ENCODE measurements around the gene RHEB.

The RHEB gene

DNA sequence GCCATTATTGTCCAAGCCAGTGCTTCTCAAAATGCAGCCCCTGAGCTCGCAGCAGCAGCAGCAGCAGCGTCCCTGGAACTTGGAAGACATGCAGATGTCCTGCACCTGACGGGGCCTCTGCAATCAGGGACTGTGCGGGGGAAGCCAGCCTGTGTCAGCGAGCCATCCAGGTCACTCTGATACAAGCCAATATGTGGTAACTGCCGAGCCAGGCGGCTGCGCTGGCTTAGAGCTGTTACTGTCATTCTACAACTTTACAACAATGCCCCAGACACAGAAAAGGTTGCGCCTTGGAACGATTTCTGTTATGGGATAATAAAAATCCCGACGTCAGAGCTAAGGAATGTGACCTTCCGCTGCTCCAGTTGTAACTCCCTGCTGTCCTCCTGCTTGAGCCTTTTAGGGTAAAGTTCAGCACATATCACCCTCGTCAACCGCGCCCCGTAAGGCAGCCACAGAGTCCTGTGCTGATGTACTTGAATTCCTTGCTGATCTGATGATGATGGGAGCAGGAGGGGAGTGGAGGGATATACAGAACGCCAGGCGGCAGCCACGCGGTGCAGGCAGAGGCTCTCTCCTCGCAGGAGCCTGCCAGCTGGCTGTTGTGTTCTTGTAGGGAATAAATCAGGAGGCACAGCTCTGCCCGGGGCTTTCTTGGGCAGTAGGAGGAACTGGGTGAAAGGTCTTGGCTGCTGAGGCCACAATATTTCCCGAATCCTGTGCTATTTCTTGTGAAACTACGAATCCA lies 59.8 kb downstream of the RHEB start:
- no peak for DNase-seq (ENCODE audit: low read depth)
- H3K4me3 ChIP-seq (ENCODE audit: low read depth, low read length), result no peak overlapping the region
- TF ChIP-seq MYC (IDR thresholded peaks at IDR 0.05; ENCODE audit: low read depth, low read length) (no peak), POLR2A (IDR thresholded peaks at IDR 0.05; ENCODE audit: extremely low read depth, insufficient read length) (no peak)
- TF ChIP-seq, protein P1, sequence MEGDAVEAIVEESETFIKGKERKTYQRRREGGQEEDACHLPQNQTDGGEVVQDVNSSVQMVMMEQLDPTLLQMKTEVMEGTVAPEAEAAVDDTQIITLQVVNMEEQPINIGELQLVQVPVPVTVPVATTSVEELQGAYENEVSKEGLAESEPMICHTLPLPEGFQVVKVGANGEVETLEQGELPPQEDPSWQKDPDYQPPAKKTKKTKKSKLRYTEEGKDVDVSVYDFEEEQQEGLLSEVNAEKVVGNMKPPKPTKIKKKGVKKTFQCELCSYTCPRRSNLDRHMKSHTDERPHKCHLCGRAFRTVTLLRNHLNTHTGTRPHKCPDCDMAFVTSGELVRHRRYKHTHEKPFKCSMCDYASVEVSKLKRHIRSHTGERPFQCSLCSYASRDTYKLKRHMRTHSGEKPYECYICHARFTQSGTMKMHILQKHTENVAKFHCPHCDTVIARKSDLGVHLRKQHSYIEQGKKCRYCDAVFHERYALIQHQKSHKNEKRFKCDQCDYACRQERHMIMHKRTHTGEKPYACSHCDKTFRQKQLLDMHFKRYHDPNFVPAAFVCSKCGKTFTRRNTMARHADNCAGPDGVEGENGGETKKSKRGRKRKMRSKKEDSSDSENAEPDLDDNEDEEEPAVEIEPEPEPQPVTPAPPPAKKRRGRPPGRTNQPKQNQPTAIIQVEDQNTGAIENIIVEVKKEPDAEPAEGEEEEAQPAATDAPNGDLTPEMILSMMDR (IDR thresholded peaks at IDR 0.05; ENCODE audit: low read depth, low read length), result no peak
- TF ChIP-seq, protein P2, sequence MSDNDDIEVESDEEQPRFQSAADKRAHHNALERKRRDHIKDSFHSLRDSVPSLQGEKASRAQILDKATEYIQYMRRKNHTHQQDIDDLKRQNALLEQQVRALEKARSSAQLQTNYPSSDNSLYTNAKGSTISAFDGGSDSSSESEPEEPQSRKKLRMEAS (IDR thresholded peaks at IDR 0.05; ENCODE audit: low read depth, low read length), result no peak

DNA sequence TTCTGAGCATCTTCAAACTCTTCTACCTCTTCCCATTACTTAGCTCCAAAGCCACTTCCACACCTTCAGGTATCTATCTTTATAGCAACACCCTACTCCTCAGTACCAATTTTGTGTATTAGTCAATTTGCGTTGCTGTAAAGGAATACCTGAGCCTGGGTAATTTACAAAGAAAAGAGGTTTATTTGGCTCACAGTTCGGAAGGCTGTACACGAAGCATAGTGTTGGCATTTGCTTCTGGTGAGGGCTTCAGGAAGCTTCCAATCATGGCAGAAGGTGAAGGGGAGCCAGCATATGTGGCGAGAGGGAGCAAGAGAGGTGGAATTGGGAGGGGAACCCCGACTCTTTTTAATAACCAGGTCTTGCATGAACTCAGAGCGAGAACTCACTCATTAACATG lies 62.2 kb downstream of the RHEB start:
- DNase-seq (ENCODE audit: low read depth), result no peak
- H3K4me3 ChIP-seq (ENCODE audit: low read depth, low read length), result no peak overlapping the region
- no peak for TF ChIP-seq MYC (IDR thresholded peaks at IDR 0.05; ENCODE audit: low read depth, low read length)
- TF ChIP-seq POLR2A (IDR thresholded peaks at IDR 0.05; ENCODE audit: extremely low read depth, insufficient read length), result no peak
- TF ChIP-seq, protein P2 (IDR thresholded peaks at IDR 0.05; ENCODE audit: low read depth, low read length), result no peak
- TF ChIP-seq, protein P1 (IDR thresholded peaks at IDR 0.05; ENCODE audit: low read depth, low read length), result no peak

DNA sequence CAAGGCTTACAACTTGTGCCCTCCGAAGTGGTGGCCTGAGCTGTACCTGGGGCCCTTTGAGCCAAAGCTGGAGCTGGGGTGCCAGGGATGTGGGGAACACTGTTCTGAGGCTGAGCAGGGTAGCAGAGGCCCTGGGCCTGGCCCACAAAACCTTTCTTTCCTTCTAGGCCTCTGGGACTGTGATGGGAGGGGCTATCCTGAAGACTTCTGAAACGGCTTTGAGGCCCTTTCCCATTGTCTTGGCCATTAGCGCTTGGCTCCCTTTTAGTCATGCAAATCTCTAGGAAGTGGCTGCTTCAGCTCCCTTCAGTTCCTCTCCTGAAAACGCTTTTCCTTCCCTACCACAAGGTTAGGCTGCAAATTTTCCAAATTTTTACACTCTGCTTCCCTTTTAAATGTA lies 62.9 kb downstream of the RHEB start:
- H3K4me3 ChIP-seq (ENCODE audit: low read depth, low read length), result no peak overlapping the region
- DNase-seq (ENCODE audit: low read depth), result no peak
- TF ChIP-seq, protein P1 (IDR thresholded peaks at IDR 0.05; ENCODE audit: low read depth, low read length), result no peak

DNA sequence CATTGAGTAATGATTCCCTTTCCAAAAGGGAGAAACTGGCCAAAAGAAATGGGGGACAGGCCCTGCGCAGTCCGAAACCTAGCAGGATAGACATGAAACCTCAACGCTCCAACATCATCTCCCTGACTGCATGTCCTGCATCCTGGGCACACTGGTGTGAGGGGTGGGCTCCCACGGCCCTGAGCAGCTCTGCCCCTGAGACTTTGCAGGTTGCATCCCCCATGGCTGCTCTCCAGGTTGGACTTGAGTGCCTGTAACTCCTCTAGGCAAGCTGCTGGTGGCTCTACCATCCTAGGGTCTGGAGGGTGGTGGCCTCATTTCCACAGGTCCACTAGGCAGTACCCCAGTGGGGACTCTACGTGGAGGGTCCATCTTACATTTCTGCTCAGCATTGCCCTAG lies 63.4 kb downstream of the RHEB start:
- DNase-seq (ENCODE audit: low read depth), result no peak
- TF ChIP-seq, protein P2 (IDR thresholded peaks at IDR 0.05; ENCODE audit: low read depth, low read length), result no peak
- TF ChIP-seq, protein P1 (IDR thresholded peaks at IDR 0.05; ENCODE audit: low read depth, low read length), result no peak
- TF ChIP-seq MYC (IDR thresholded peaks at IDR 0.05; ENCODE audit: low read depth, low read length) (no peak), POLR2A (IDR thresholded peaks at IDR 0.05; ENCODE audit: extremely low read depth, insufficient read length) (no peak)
- H3K4me3 ChIP-seq (ENCODE audit: low read depth, low read length), result no peak overlapping the region

DNA sequence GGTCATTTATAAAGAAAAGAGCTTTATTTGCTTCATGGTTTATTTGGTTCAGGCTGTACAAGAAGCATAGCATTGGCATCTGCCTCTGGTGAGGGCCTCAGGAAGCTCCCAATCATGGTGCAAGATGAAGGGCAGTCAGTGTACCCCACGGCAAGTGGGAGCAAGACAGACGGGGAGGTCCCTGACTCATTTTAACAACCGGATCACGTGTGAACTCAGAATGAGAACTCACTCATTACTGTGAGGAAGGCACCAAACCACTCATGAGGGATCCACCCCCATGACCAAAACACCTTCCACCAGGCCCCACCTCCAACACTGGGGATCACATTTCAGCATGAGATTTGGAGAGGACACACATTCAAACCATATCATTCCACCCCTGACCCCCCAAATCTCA lies 64.0 kb downstream of the RHEB start:
- no peak overlapping the region for H3K4me3 ChIP-seq (ENCODE audit: low read depth, low read length)
- TF ChIP-seq, protein P2 (IDR thresholded peaks at IDR 0.05; ENCODE audit: low read depth, low read length), result no peak
- TF ChIP-seq MYC (IDR thresholded peaks at IDR 0.05; ENCODE audit: low read depth, low read length) (no peak), POLR2A (IDR thresholded peaks at IDR 0.05; ENCODE audit: extremely low read depth, insufficient read length) (no peak)
- TF ChIP-seq, protein P1 (IDR thresholded peaks at IDR 0.05; ENCODE audit: low read depth, low read length), result no peak
- no peak for DNase-seq (ENCODE audit: low read depth)

Data from NB4 (cell line).